Measurements from ENCODE around the gene USP31.

The USP31 gene

GRCh38 chr16:23062524-23062923, 86.7 kb downstream of the USP31 start:
- no peak for DNase-seq

GRCh38 chr16:23061669-23062068, 87.6 kb downstream of the USP31 start:
- no peak for DNase-seq

DNA sequence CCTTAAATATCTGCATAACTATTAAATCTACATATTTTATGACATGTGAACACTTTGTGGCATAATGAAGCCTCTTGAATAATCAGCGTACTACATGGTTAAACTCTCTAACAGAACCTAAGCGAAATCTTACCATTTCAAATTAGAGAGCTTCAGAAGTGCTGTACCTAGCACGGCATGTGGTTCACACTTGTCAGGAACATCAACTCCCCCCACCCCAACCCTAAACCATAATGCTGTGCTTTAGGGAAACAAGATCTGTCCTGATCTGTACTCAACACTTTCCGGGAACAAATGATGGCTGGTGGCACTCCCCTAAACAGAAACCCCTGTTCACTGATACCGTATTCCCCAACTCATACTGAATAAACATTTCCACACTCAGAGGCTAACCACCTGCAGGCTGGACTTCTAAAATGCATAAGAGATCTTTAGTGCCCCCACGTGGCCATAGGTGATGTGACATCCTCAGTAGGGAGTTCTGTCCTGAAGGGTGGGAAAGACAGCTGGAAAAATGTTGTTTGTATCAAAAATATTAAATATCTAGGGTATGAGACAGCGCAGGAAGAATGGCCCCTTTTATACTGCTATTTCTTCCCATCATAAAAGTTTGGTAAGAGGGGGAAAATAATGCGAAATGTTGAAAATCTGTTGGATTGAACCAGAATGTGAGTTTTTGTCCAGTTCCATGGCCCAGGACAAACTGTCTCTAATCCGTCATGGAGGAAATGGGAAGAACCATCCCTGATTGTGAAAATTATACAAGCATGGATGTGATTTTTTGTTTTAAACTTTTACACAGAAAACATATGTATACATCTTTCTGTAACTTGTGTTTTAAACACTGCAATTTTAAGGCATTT, 88.6 kb downstream of the USP31 start:
- DNase-seq = peak in 46 of 56 donors; percentile 10 to 90 (median 48)

DNA sequence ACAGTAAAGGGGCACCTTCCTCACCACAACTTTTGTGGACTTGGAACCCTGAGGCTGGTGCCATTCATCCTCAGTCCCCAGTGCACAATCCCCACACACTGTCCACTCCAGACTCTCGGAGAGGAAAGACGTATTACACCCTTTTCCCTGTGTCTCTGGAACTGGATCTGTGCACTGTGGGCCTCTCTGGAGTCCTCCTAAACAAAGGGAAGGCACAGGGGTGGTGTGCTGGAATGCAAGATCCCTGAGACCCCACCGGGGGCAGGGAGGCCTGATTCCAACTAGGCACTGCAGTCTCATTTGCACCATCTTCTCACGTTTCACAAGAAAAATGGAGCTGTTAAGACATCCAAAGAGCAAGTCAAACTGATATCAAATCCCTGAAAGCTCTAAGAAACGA, 89.8 kb downstream of the USP31 start:
- no peak for DNase-seq

- DNase-seq = peak in 33 of 56 donors; percentile 12 to 77 (median 32)
These were observed 90.7 kb downstream of the USP31 start for GRCh38 chr16:23058576-23058975.

- DNase-seq = no peak
These were observed 92.1 kb downstream of the USP31 start for GRCh38 chr16:23057013-23057596.

GRCh38 chr16:23055481-23055880, 93.8 kb downstream of the USP31 start:
- no peak for DNase-seq

DNA sequence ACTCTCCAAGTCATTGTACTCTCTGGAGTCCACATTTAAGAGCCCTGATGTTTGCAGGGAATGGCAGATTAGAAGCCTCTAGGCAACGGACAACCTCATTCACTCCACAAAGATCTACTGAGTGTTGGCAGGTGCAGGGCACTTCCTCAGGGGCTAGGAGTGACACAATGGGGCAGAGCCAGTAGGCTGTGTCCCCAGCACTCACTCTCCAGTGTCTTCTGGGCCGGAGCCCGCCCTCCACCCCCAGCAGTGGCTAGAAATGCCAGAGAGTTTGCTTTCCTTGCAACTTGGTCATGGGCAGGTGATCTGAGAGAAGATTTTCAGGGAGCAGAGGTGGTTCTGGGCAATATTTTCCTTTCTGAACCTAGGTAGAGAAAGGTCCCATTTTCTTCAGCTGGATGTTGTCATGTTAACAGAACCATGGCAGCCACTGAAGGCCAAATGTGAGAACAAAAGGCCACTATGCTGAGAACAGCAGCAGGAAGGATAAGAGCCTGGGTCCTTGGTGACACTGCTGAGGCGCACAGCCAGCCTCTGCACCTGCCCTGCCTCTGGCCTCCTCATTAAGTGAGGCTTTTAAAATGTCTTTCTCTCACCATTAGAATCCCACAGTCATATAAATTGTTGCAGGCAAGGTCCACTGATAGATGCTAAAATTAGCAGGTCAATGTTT, 96.2 kb downstream of the USP31 start:
- DNase-seq = peak in 17 of 56 donors; percentile 2 to 56 (median 26)

- DNase-seq = no peak
These were observed 97.0 kb downstream of the USP31 start for GRCh38 chr16:23052221-23052620.

- no peak for DNase-seq
These were observed 97.7 kb downstream of the USP31 start for GRCh38 chr16:23051587-23051986.

DNA sequence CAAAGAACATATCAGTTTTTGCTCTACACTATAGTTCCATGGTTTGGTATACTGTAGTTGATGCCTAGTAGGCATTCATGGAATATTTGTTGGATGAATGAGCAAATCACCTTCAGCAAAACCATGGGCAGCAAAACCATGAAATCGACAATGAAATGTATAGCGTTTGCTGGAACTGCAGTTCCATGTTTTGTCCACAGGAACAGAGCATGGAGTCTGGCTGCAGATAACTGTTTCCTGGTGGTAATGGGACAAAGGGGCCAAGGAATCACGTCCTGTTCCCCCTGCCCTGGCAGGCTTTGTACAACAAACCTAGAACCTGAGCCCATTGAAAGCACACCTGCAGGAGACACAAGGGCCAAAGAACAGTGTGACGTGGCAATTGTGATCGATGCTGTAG, 101.1 kb downstream of the USP31 start:
- no peak for DNase-seq

- DNase-seq = no peak
These were observed 104.2 kb downstream of the USP31 start for GRCh38 chr16:23045025-23045424.

DNA sequence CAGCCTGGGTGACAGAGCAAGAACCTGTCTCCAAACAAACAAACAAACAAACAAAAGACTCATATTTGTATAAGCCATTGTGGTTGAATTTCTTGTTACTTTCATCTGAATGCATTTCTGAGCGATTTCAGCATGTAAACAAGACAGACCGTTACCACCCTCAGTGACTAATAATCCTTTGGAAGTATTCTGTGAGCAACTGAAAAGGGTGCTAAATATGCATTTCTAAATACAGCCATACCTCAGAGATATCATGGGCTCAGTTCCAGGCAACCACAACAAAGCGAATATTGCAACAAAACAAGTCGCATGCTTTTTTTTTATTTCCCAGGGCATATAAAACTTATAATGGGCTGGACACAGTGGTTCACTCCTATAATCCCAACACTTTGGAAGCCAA, 109.0 kb downstream of the USP31 start:
- DNase-seq = peak in 1 of 56 donors; percentile 4

DNA sequence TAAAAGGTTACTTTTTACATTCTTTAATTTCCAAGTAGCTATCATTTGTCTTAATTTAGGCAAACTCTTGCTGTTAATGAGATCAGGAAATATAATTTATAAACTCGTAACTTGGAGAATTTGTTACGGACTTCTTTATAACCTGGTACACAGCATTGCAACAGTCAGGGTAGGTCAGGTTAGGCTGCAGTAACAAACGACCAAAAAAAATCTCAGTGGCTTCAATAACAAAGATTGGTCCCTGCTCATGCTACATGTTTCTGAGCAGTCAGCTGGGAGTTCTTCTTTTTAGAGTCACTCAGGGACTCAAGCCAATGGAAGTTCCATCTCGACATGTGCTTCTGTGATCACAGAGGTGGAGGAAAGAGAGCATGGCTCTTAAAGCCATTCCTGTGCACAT, 110.1 kb downstream of the USP31 start:
- no peak for DNase-seq

DNA sequence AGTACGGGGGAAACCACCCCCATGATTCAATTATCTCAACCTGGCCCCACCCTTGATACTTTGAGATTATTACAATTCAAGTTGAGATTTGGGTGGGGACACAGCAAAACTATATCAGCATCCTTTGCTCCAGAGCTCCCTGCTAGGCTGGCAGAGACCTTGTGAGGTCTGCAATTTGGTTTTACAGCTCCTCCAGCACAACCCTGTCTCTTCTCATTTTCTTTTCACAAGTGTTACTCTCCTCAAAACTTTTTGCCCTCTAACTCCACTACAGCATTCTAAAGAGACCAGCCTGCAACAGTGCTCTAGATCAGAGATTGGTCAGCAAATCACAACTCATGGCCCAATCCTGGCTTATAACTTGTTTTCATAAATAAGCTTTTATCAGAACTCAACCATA, 114.0 kb downstream of the USP31 start:
- no peak for DNase-seq

DNA sequence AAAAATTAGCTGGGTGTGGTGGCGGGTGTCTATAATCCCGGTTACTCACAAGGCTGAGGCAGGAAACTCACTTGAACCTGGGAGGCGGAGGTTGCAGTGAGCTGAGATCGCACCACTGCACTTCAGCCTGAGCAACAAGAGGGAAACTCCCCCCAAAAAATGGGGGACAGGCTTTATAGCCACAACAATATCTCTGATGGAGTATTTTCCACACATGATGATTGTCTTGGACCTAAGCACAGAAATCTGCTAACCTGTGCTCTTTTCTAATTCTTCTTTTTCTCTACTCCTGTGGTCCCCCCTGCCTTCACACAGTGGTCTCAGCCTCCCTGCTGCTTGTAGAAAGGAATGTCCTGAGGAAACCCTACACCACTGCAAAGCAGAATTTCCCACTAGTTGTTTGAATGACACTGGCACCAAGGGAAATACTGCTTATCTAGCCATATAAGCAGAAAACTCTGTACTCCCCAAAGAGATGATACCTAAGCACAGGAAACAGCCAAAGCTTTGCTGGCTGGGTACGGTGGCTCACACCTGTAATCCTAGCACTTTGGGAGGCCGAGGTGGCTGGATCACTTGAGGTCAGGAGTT, 117.6 kb downstream of the USP31 start:
- no peak for DNase-seq

- DNase-seq = peak in 1 of 56 donors; percentile 4
These were observed 119.4 kb downstream of the USP31 start for GRCh38 chr16:23029733-23030420.

GRCh38 chr16:23027386-23027785, 121.9 kb downstream of the USP31 start:
- DNase-seq = no peak

DNA sequence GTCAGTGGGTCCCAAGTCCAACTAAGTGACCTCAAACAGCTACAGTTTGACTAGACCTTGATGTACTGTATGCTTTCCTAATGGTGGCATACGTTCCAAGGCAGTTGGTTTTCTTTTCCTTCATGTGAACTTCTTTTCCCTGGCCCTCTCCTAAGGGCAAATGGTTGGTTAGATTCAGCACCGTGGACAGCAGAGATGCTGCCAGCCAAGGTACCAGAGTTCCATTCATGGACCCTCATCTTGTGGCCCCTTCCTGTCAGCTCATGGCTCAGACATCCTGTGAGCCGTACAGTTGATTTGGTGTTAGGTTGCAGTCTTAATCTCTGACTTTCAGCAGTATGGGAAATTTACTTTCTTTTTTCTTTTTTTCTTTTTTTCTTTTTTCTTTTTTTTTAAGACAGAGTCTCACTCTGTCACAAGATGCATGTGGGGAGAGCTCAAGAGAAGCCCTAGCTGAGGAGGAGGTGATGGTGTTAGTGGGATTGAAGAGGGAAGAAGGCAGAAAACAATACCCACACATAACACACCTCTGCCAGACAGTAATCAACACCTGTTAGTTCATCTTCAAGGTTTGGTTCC, 122.4 kb downstream of the USP31 start:
- peak in 1 of 56 donors; percentile 4 for DNase-seq

DNA sequence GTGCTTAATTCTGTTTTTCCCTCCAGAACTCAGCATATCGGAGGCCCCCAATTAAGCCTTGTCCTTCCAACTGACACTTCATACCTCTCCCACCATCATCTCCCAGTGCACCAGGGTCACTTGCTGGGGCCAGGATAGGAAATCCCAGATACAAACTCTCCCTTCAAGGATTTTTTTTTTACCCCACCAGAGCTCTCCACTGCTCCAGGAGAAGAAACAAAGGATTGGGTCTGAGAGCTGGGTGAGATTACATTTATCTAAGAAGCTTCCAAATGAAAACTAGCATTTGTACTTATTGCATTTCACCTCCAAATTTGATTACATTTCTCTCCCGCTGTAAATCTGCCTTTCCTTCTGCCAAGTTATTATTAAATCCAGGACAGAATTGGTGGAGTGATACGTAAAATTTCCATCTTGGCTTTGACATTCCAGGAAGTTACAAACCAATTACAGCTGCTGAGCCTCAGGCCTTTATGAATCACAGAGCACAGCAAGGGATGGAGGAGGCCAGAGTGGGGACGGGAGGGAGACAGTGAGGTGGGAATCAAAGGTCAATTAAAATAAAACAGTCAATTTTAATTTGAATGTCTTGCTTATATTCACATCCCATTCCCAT, 123.5 kb downstream of the USP31 start:
- no peak for DNase-seq

- no peak for DNase-seq
These were observed 125.2 kb downstream of the USP31 start for GRCh38 chr16:23024044-23024443.

Data from amygdala (tissue), 56 donors.